ENCODE measurements around the gene PRR33.

Gene PRR33

DNA sequence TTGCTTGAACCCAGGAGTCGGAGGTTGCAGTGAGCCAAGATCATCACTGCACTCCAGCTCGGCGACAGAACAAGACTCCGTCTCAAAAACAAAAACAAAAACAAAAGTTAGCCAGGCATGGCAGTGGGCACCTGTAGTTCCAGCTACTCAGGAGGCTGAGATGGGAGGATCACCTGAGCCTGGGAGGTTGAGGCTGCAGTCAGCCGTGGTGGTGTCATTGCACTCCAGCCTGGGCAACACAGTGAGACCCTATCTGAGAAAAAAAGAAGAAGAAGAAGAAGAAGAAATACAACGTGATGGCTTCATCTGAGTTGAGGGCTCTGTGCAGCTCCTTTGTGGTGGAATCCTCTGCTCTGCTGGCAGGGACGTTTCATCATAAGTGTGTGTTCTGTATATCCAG is 17.8 kb upstream of the PRR33 start:
- Mint-ChIP-seq H3K36me3 (no peaks in the 10 kb centered on the region), H3K9me3 (no peaks in the 10 kb centered on the region), H3K4me3 (no peak overlapping the region), H3K27ac (no peak overlapping the region), H3K4me1 (peaks cover 7% of the 10 kb centered on the region)
- DNase-seq (ENCODE audit: low spot score in 2 of 2) (no peak), ATAC-seq (no peak)

DNA sequence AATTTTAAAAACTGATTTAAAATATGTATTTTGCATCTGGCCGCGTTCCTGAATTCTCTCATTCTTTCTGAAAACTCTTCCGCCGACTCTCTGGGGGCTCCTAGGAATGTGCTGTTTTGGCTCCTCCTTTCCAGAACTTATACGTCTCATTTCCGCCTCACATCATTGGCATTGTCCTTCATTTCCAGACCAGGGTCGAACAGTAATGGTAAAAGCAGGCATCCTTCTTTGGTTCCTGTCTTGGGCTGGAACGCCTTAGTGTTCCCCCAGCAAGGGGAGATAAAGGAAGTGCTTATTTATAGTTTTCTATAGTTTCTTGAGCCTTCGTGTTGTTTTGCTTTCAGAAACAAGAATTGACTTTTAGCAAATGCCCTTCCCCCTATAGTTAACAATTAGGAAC is 16.9 kb upstream of the PRR33 start:
- ATAC-seq, result no peak
- DNase-seq (ENCODE audit: low spot score in 2 of 2), result no peak
- Mint-ChIP-seq H3K36me3 (no peaks in the 10 kb centered on the region), H3K27ac (no peak overlapping the region), H3K4me1 (no peaks in the 10 kb centered on the region), H3K9me3 (no peaks in the 10 kb centered on the region), H3K4me3 (no peak overlapping the region)

DNA sequence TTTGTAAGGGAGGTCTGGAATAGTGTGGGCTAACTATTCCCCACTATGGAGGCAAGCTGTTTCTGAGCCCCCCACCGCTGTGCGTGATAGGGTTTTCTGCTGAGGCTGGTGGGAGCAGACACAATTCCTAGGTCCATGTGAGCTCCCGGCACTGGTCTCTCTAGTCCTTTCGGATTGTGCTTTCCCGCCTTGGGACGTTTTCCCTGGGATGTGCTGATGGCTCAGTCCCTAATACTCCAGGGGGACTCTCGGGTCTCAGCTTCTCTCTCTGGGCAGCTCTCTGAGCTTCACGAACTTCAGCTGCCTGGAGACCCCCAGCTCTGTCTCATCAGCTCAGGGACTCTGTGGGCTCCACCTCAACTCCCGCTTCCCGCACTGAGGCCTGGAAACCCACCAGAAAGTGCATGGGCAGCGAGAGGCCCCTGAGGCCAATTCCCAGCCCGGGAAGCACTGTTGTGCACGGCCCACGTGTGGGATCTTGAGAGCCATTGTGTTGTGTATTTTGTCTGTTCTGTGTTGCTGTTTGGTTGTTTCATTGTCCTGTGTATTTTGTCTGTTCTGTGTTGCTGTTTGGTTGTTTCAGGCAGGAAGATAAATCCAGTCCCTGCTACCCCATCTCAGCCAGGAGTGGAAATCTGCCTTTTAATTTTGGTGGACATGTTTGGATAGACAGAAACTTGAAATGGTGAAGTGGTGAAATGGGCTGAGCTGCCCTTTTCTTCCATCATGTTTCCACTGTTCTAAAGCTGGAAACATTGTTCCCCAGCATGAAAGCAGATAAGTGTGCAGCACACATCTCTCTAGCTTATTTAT is 15.1 kb upstream of the PRR33 start:
- H3K4me3 Mint-ChIP-seq, result no peak overlapping the region
- H3K27ac Mint-ChIP-seq, result no peak overlapping the region
- DNase-seq (ENCODE audit: low spot score in 2 of 2) (no peak), ATAC-seq (no peak)
- no peaks in the 10 kb centered on the region for H3K36me3 Mint-ChIP-seq
- H3K9me3 Mint-ChIP-seq, result no peaks in the 10 kb centered on the region
- no peaks in the 10 kb centered on the region for H3K4me1 Mint-ChIP-seq

DNA sequence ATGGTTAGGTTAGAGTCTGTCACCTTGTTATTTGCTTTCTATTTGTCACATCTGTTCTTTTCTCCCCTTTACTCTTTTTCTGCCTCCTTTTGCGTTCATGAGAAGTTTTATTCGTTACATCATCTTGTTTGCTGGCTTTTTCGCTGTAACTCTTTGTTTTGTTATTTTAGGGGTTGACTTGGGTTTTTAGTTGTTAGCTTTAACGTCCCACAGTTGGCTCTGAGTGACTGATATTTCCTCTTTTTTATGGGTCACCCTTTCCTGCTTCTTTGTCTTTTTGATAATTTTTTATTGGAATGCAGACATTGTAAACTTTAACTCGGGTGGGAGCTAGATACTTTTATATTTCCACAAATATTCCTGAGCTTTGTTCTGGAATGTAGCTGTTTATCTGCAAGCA is 14.5 kb upstream of the PRR33 start:
- Mint-ChIP-seq H3K4me3 (no peak overlapping the region), H3K27ac (no peak overlapping the region), H3K9me3 (no peaks in the 10 kb centered on the region), H3K4me1 (no peaks in the 10 kb centered on the region), H3K36me3 (no peaks in the 10 kb centered on the region)
- ATAC-seq (no peak), DNase-seq (ENCODE audit: low spot score in 2 of 2) (no peak)

DNA sequence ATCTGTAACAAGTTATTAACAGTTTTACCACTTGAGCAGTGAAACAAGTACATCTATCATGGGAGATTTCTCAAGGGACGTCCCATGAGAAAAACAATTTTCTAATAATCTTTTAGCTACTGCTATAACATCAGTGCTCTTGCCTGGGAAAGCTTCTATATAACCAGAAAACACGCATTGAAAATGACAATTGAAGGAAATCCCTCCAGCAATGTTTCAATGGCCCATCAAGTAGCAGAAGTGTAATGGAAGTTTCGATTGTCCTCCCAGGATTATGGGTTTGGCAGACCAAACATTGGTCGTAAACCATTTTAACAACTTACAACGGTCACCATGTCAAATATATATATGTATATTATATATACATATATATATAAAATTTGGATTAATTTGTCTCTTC is 8.0 kb upstream of the PRR33 start:
- no peak overlapping the region for H3K27ac Mint-ChIP-seq
- no peaks in the 10 kb centered on the region for H3K4me1 Mint-ChIP-seq
- DNase-seq (ENCODE audit: low spot score in 2 of 2) (no peak), ATAC-seq (no peak)
- no peaks in the 10 kb centered on the region for H3K9me3 Mint-ChIP-seq
- H3K36me3 Mint-ChIP-seq, result no peaks in the 10 kb centered on the region
- H3K4me3 Mint-ChIP-seq, result no peak overlapping the region

DNA sequence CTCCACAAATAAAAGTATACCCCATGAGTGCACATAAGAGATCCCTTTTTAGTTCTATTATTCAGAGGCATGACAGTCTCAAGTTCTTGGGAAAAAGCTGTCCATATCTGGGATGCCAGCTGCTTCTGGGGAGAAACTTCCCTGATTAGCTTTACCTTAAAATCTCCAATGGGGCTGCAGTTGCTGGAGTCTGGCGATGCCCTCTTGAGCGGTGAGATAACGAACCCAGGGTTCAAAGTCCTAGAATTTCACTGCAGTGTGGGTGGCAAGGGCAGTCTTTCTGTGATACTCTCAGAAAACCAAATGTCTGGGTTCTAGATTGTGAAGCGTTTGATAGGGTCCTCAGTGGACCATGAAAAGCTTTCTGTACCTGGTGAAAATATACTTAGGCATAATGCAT is 7.4 kb upstream of the PRR33 start:
- Mint-ChIP-seq H3K36me3 (no peaks in the 10 kb centered on the region), H3K4me3 (no peak overlapping the region), H3K9me3 (no peaks in the 10 kb centered on the region), H3K4me1 (no peaks in the 10 kb centered on the region), H3K27ac (no peak overlapping the region)
- DNase-seq (ENCODE audit: low spot score in 2 of 2) (no peak), ATAC-seq (no peak)

DNA sequence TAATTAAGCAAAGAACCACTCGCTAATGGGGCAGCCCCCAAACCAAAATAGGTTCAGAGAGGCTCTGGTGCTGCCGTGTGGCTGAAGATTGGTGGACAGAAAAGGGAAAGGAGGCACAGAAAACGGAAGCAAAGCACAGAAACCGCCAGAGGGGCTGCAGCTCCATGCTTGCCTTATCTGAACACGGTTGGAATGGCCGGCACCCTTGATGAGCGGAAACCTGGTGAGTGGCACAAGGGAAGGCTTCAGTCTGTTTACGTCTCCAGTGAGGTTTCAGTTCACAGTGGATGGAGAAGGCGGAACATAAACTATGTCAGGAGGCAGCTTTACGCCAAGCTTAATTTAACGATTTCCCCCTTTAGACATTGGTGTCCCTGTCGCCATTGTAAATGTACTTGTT is 5.2 kb upstream of the PRR33 start:
- DNase-seq (ENCODE audit: low spot score in 2 of 2) (no peak), ATAC-seq (no peak)
- Mint-ChIP-seq H3K4me3 (no peak overlapping the region), H3K27ac (no peak overlapping the region), H3K9me3 (no peaks in the 10 kb centered on the region), H3K36me3 (no peaks in the 10 kb centered on the region), H3K4me1 (peaks cover 20% of the 10 kb centered on the region)

DNA sequence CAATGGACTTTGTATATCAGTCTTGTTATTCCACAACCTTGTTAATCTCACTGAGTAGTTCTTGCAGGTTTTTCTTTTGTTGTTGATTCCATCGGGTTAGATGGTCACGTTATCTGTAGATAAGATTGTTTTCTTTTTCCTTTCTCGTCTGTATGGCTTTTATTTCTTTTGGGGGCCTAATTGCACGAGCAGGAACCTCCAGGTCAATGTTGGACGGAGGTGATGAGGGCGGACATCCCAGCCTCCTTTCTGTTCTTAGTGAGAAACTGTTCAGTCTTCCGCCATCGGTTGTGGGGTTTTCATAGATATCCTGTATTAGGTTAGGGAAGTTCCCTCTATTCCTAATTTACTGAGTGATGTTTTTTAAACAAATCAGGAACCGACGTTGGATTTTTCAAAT is 4.8 kb upstream of the PRR33 start:
- Mint-ChIP-seq H3K27ac (no peak overlapping the region), H3K4me3 (no peak overlapping the region), H3K9me3 (no peaks in the 10 kb centered on the region), H3K36me3 (no peaks in the 10 kb centered on the region), H3K4me1 (peaks cover 20% of the 10 kb centered on the region)
- ATAC-seq (no peak), DNase-seq (ENCODE audit: low spot score in 2 of 2) (no peak)

DNA sequence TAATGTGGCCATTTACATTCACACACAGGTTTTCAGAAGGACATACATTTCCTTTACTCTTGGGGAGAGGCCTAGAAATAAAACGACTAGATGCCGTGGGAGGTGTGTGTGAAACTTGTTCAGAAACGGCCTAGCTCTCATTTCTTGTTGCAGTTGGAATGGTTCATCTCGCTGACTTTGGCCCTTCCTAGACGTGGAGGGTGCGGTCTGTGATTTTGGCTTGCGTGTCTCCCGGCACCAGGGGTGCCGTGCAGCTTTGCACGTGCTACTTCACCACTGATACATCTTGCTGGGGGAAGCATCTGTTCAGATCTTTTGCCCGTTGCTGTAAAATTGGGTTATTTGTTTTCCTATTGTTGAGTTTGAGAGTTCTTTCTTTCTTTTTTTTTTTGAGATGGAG is 3.1 kb upstream of the PRR33 start:
- Mint-ChIP-seq H3K36me3 (no peaks in the 10 kb centered on the region), H3K4me1 (peaks cover 20% of the 10 kb centered on the region), H3K4me3 (no peak overlapping the region), H3K9me3 (no peaks in the 10 kb centered on the region), H3K27ac (no peak overlapping the region)
- ATAC-seq (no peak), DNase-seq (ENCODE audit: low spot score in 2 of 2) (no peak)

DNA sequence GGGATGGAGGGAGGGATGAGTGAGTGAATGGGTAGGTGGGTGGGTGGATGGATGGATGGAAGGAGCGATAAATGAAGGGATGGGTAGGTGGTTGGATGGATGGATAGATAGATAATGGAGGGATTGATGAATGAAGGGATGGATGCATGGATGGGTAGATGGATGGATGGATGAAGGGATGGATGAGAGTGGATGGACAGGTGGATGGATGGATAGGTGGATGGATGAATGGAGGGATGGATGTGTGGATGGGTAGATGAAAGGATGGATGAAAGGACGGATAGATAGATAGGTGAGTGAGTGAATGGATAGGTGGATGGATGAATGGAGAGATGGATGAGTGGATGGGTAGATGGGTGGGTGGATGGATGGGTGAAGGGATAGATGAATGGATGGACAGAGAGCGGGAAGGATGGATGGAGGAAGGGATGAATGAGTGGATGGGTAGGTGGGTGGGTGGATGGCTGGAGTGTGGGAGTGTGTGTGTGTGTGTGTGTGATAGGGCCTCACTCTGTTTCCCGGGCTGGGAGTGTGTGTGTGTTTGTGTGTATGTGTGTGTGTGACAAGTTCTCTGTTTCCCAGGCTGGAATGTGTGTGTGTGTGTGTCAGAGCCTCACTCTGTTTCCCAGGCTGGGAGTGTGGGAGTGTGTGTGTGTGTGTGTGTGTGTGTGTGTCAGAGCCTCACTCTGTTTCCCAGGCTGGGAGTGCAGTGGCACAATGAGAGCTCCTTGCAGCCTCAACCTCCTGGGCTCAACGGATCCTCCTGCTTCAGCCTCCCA is 2.1 kb upstream of the PRR33 start:
- Mint-ChIP-seq H3K27ac (no peak overlapping the region), H3K36me3 (no peaks in the 10 kb centered on the region), H3K4me3 (peak overlapping the region; percentile 1), H3K9me3 (no peaks in the 10 kb centered on the region), H3K4me1 (peaks cover 20% of the 10 kb centered on the region)
- ATAC-seq (no peak), DNase-seq (ENCODE audit: low spot score in 2 of 2) (no peak)

DNA sequence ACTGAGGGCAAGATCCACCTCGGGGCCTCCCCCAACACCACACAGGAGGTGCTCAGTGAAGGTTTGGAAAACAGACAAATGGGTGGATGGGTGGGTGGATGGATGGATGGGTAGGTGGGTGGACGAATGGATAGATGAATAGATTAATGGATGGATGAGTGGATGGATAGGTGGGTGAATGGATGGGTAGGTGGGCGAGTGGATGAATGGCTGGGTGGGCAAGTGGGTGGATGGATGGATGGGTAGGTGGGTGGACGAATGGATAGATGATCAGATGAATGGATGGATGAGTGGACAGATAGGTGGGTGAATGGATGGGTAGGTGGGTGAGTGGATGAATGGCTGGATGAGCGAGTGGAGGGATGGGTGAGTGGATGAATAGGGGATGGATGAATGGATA is 863 bp upstream of the PRR33 start:
- peaks cover 20% of the 10 kb centered on the region for H3K4me1 Mint-ChIP-seq
- DNase-seq (ENCODE audit: low spot score in 2 of 2) (no peak), ATAC-seq (no peak)
- H3K4me3 Mint-ChIP-seq, result peak overlapping the region; percentile 11
- H3K9me3 Mint-ChIP-seq, result no peaks in the 10 kb centered on the region
- H3K36me3 Mint-ChIP-seq, result no peaks in the 10 kb centered on the region
- no peak overlapping the region for H3K27ac Mint-ChIP-seq

DNA sequence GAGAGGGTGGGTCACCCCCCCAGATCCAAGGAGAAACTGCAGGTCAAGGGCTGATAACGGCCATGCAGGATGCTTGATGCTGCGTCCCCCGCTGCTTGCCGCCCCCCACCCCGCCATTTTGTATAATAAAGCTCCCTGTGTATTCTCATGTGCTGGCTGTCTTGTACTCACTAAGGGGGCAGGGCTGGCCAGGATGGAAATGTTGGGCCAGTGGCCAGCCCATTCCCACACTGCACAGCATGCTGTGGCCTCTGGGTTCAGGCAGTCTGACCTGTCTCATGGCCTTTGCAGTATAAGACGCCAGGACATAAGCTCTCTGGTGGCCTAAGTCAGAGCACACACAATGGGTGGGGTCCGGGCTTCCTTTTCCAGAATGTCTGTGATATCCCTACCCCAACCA is 421 bp upstream of the PRR33 start:
- H3K27ac Mint-ChIP-seq, result no peak overlapping the region
- no peaks in the 10 kb centered on the region for H3K9me3 Mint-ChIP-seq
- peak overlapping the region; percentile 11 for H3K4me3 Mint-ChIP-seq
- no peaks in the 10 kb centered on the region for H3K36me3 Mint-ChIP-seq
- no peak for ATAC-seq
- DNase-seq (ENCODE audit: low spot score in 2 of 2), result no peak
- peaks cover 20% of the 10 kb centered on the region for H3K4me1 Mint-ChIP-seq

DNA sequence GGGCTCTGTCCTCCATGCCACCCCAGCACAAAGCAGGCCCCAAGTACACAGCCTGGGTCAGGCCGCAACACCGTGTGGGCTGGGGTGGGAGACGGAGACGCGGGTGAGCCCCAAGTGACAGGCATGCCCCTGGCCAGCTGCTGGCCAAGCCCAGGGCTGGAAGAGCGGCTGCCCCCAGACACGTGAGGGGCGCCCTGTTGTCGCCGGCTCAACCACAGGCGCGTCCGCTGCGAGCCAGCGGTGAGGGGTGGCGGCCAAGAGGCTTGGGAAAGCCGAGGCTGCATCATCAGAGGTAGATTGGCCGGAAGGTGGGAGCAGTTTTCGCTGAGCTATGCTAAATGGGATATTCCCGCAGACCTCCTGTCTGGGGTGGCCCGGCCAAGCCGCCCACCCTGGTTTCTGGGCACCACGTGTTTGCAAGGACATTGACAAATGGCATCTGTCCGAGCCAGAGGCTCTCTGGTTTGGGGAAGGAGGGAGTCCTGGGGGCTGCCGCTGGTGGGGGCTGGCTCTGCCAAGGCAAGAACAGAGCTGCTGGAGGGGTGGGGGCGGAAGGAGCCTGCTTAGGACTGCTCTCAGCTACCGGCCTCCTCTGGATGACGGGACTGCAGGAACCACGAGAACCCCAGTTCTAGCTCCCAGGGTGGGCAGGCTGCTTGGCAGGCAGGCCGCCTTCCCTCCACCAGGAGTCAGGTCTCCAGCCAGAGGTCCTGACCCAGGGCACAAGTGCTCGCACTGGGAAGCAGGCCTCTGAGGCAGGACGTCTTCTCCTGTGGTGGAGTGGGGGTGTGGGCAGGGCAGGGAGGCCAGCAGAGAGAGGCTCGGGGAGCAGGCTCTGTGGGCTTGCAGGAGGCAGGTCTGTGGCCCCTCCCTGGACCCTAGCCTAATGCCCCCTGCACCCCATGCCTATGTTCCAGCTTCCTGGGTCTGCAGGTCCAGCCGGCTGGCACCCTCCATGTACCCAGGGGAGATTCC is 552 bp downstream of the PRR33 start:
- ATAC-seq, result no peak
- Mint-ChIP-seq H3K4me3 (no peak overlapping the region), H3K36me3 (no peaks in the 10 kb centered on the region), H3K4me1 (peaks cover 20% of the 10 kb centered on the region), H3K9me3 (no peaks in the 10 kb centered on the region), H3K27ac (no peak overlapping the region)
- no peak for DNase-seq (ENCODE audit: low spot score in 2 of 2)

DNA sequence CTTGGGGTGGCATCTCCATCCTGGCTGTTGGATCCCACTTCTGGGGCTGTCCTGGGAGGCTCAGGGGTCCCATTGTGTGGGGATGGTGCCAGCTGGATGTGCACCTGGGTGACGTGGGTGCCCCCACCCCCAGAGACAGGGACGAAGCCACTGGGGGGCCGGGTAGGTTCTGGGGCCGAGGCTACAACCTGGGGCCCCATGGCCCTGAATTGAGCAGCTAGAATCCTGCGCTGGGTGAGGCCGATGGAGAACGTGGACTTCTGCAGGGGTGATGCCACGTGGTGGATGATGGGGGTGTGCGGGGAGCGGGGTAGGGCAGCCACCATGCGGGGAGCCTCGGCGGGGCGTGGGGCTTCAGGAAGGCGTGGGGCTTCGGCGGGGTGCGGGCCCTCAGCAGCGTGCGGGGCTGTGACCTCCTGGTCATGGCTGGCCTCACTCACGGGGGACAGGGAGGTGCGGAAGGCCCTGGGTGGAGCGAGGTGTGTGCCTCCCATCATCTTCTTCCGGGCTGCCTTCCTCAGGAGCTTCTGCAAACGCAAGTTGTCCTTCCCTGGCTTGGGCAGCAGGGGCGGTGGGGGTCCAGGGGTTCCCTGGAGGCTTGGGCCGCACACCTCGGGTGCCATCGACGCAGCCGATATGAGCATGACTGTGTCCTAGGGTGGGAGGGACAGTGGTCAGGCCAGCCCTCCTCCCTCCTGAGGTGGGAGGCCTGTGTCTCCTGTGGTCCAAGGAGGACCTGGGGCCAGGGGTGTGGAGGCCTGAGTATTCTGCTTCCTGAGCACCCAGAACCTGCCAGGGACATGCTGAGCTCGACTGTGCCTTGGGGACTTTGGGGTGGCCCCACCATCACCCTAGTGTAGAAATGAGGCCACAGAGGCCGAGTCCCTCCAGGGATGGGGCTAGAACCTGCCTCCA is 1.5 kb downstream of the PRR33 start:
- peak overlapping the region; percentile 68 for H3K4me3 Mint-ChIP-seq
- H3K4me1 Mint-ChIP-seq, result peaks cover 20% of the 10 kb centered on the region
- no peaks in the 10 kb centered on the region for H3K9me3 Mint-ChIP-seq
- no peak for ATAC-seq
- DNase-seq (ENCODE audit: low spot score in 2 of 2), result no peak
- H3K36me3 Mint-ChIP-seq, result no peaks in the 10 kb centered on the region
- H3K27ac Mint-ChIP-seq, result no peak overlapping the region

All from stimulated activated effector memory CD8-positive, alpha-beta T cell treated with anti-CD3 and anti-CD28 coated beads, Interleukin-12 subunit alpha, Interleukin-12 subunit beta, amount 100 ng/mL, for 72 hours (primary cell).